Smooth muscle cell (in vitro differentiated cells): ENCODE data around the gene NONO. TPM values are rescaled to one million over a fixed set of nuclear protein-coding genes. Genes with fewer than 3 reads are reported as not detected.

Source experiments
- DNase-seq: peaks from one replicate; lab custom pipeline; 2025; ENCODE audit not compliant: unreplicated experiment; lab: John Stamatoyannopoulos, UW
- H2AFZ ChIP-seq: fragments of 200-600 bp; sonication (generic); 2 replicates; pipeline ENCODE4 v1.6.0; 2016; ENCODE audit warnings: antibody characterized with exemption, low read depth, mild to moderate bottlenecking
- H3F3A ChIP-seq: fragments of 200-600 bp; sonication (generic); 2 replicates; pipeline ENCODE4 v1.6.0; 2017; ENCODE audit warnings: antibody characterized with exemption, low read depth
- H3K27ac ChIP-seq: fragments of 200-600 bp; sonication (generic); 2 replicates; pipeline ENCODE4 v1.5.1; 2016; ENCODE audit warnings: low read depth, mild to moderate bottlenecking
- H3K27me3 ChIP-seq: fragments of 200-600 bp; sonication (generic); 2 replicates; pipeline ENCODE4 v1.6.1; 2016; ENCODE audit warnings: low read depth, mild to moderate bottlenecking
- H3K36me3 ChIP-seq: fragments of 200-600 bp; sonication (generic); 2 replicates; pipeline ENCODE4 v1.5.1; 2016; ENCODE audit warnings: low read depth
- H3K4me1 ChIP-seq: fragments of 200-600 bp; sonication (generic); 2 replicates; pipeline ENCODE4 v1.5.1; 2016; ENCODE audit warnings: low read depth
- H3K4me2 ChIP-seq: fragments of 200-600 bp; sonication (generic); 2 replicates; pipeline ENCODE4 v1.6.0; 2016; ENCODE audit warnings: mild to moderate bottlenecking
- H3K4me3 ChIP-seq: fragments of 200-600 bp; sonication (generic); 2 replicates; pipeline ENCODE4 v1.5.1; 2016; ENCODE audit warnings: mild to moderate bottlenecking
- H3K79me2 ChIP-seq: fragments of 200-600 bp; sonication (generic); 2 replicates; pipeline ENCODE4 v1.6.0; 2016; ENCODE audit warnings: low read depth, mild to moderate bottlenecking
- H3K9ac ChIP-seq: fragments of 200-600 bp; sonication (generic); 2 replicates; pipeline ENCODE4 v1.6.0; 2016; ENCODE audit warnings: low read depth
- H3K9me3 ChIP-seq: fragments of 200-600 bp; sonication (generic); replicated peaks from 2 replicates; pipeline ENCODE4 v1.5.1; 2016; ENCODE audit warnings: low read depth
- H4K20me1 ChIP-seq: fragments of 200-600 bp; sonication (generic); 2 replicates; pipeline ENCODE4 v1.6.0; 2016; ENCODE audit warnings: low read depth
- CTCF ChIP-seq: fragments of 200-600 bp; sonication (generic); IDR thresholded peaks from 2 replicates; pipeline ENCODE4 v1.5.1; 2017; ENCODE audit warnings: borderline replicate concordance, mild to moderate bottlenecking, antibody characterized with exemption; ENCODE audit not compliant: insufficient read depth, poor library complexity, severe bottlenecking
- WGBS: methylation state at CpG from one replicate; pipeline ENCODE4 v1.1.7; 2016; ENCODE audit warnings: low lambda C conversion rate; 5-methylcytosine and 5-hydroxymethylcytosine counted together
- polyA plus RNA-seq: library from polyadenylated mRNA; unstranded; fragments of >200 nt; fragmentation: Nextera tagmentation; extraction: Ambion mirVana; gene quantifications from 2 replicates; pipeline ENCODE4 v1.2.1, GENCODE V29; 2016
- total RNA-seq: library from RNA; depleted of rRNA; stranded (reverse); fragments of >200 nt; gene quantifications from 2 replicates; pipeline ENCODE4 v1.2.3, GENCODE V29; 2014

NONO gene
- total and polyA plus RNA-seq, 2 experiments from 2014 or later: 192 to 256 TPM

GRCh38 chrX:71241301-71241700 lies 42.1 kb upstream of the NONO start:
- no peak overlapping the region for H2AFZ ChIP-seq
- no peaks in the 10 kb centered on the region for H4K20me1 ChIP-seq
- no peak overlapping the region for H3K9ac ChIP-seq
- H3K79me2 ChIP-seq: no peaks in the 10 kb centered on the region
- H3K4me2 ChIP-seq: no peak overlapping the region
- H3K27me3 ChIP-seq: no peaks in the 10 kb centered on the region
- no peak overlapping the region for H3K4me3 ChIP-seq
- 91% methylated on average over 6 of the region's 6 CpGs for WGBS
- TF ChIP-seq CTCF: no peak
- no peak overlapping the region for H3K27ac ChIP-seq
- H3K36me3 ChIP-seq: no peaks in the 10 kb centered on the region
- H3K4me1 ChIP-seq: no peaks in the 10 kb centered on the region
- H3K9me3 ChIP-seq: no peaks in the 10 kb centered on the region
- H3F3A ChIP-seq: no peaks in the 10 kb centered on the region
- DNase-seq: no peak

GRCh38 chrX:71244359-71245128 lies 38.9 kb upstream of the NONO start:
- Histone ChIP-seq H3K9ac (no peak overlapping the region), H3K4me3 (no peak overlapping the region), H3K36me3 (no peaks in the 10 kb centered on the region), H2AFZ (no peak overlapping the region), H3K9me3 (no peaks in the 10 kb centered on the region), H3F3A (no peaks in the 10 kb centered on the region), H3K79me2 (no peaks in the 10 kb centered on the region), H3K27me3 (no peaks in the 10 kb centered on the region), H3K4me2 (no peak overlapping the region), H3K27ac (no peak overlapping the region), H4K20me1 (no peaks in the 10 kb centered on the region), H3K4me1 (no peaks in the 10 kb centered on the region)
- WGBS: 82% methylated on average over 9 of the region's 9 CpGs
- TF ChIP-seq CTCF: no peak
- no peak for DNase-seq

- H3K9me3 ChIP-seq: no peaks in the 10 kb centered on the region
- no peaks in the 10 kb centered on the region for H3F3A ChIP-seq
- no peaks in the 10 kb centered on the region for H3K4me1 ChIP-seq
- H3K9ac ChIP-seq: no peak overlapping the region
- H4K20me1 ChIP-seq: no peaks in the 10 kb centered on the region
- H3K4me3 ChIP-seq: no peak overlapping the region
- H3K79me2 ChIP-seq: no peaks in the 10 kb centered on the region
- H3K27ac ChIP-seq: no peak overlapping the region
- WGBS: 96% methylated on average over 2 of the region's 2 CpGs
- H3K27me3 ChIP-seq: no peaks in the 10 kb centered on the region
- no peaks in the 10 kb centered on the region for H3K36me3 ChIP-seq
- no peak overlapping the region for H2AFZ ChIP-seq
- no peak overlapping the region for H3K4me2 ChIP-seq
- no peak for TF ChIP-seq CTCF
- DNase-seq: no peak
Observed at GRCh38 chrX:71245159-71245558, 38.3 kb upstream of the NONO start.

- Histone ChIP-seq H2AFZ (no peak overlapping the region), H3K4me3 (no peak overlapping the region), H3F3A (no peaks in the 10 kb centered on the region), H3K27ac (no peak overlapping the region), H3K9ac (no peak overlapping the region), H3K4me2 (no peak overlapping the region), H3K79me2 (no peaks in the 10 kb centered on the region), H3K9me3 (no peaks in the 10 kb centered on the region), H3K4me1 (no peaks in the 10 kb centered on the region), H4K20me1 (no peaks in the 10 kb centered on the region), H3K36me3 (no peaks in the 10 kb centered on the region), H3K27me3 (no peaks in the 10 kb centered on the region)
- 89% methylated on average over 9 of the region's 9 CpGs for WGBS
- TF ChIP-seq CTCF: no peak
- no peak for DNase-seq
Observed at GRCh38 chrX:71250841-71251240, 32.6 kb upstream of the NONO start.
